COR-L47 (cell line): Measurements from ENCODE around the gene CLCN2.

Experiments used
- DNase-seq: peaks from one replicate; lab custom pipeline; 2025; lab: John Stamatoyannopoulos, UW

CLCN2 gene

GRCh38 chr3:184296616-184297015 lies 64.8 kb downstream of the CLCN2 start:
- no peak for DNase-seq
